GM21737 (cell line): Measurements from ENCODE around the gene IZUMO1R.
A peak's percentile ranks its signal among the peaks of the same experiment; 100 is the strongest.
"Not testable (repeated sequence)": the region's sequence is repeated elsewhere in the genome, so short reads cannot be mapped to it uniquely, and the experiment has no call there.

Source experiments
- ATAC-seq: cut with Tn5 transposase; IDR thresholded peaks from one replicate; pipeline ENCODE4 v1.9.1; 2021; ENCODE audit warnings: mild to moderate bottlenecking, moderate library complexity; ENCODE audit not compliant: unreplicated experiment

The IZUMO1R gene

DNA sequence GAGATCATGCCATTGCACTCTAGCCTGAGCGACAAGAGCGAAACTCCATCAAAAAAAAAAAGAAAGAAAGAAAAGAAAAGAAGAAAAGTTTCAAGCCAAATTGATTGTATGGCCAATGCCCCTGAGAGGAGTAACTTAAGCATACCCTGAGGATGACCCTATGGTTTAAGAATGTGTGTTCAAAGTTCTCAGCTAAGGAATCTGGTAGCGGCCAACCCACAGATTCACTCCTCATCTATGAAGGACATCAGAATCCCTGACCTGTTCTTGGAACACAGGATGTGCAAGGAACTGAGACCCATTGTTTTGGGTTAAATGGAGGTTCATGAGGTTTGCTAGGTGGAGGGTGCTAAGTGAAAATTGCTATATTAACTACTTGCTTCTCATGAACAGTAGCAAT is 18.1 kb downstream of the IZUMO1R start:
- ATAC-seq: no peak

DNA sequence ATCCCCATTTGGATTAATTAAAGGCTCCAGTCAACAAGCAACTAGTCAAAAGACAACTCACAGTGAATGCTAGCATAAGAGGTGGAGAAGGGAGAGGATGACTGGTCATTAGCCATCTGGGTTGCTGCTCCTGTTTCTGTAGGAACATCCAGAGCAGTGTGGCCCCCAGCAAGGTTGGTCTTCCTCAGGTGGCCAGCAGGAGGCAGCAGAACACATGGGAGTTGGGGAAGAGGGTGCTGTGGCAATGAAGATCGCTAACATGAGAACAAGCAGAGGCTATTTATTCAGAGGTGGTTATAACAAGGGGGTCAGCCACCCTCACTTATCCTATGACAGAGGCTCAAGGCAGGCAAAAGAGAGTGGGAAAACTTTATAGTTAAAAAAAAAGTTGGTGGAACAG is 21.3 kb downstream of the IZUMO1R start:
- ATAC-seq: peak; percentile 67

DNA sequence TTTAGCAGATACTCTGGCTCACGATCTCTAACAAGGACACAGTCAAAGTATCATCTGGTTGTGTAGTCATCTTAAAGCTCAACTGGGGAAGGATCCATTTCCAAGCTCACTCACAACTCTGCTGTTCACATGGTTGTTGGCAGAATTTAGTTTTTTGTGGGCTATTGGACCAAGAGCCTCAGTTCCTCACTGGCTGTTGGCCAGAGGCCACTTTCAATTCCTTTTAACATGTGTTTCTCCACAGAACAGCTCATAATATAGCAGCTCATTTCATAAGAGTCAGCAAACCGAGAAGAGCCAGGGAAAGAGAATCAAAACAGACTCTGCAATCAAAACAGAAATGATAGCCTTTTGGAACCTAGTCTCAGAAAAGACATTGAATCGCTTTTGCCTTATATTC is 22.6 kb downstream of the IZUMO1R start:
- ATAC-seq: no peak

DNA sequence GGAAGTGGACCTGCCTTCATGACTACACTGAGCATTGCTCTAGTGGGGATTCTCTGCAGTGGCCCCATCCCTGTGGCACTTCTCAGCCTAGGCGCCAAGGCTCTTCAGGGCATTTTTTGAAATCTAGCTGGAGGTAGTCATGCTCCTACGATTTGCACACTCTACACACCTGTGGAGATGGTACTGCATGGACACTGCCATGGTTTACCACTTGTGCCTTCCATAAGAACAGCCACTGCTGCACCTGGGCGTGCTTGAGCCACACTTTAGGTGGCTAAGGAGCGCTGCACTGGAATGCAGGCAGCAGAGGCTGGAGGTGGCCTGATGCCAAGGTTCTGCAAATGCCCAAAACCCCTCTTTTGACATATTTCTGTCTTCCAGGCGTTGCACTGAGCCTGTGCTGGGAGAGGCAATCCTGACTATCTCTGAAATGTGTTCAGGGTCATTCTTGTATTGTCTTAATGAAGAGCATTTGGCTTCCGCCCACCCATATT is 24.3 kb downstream of the IZUMO1R start:
- ATAC-seq: no peak

DNA sequence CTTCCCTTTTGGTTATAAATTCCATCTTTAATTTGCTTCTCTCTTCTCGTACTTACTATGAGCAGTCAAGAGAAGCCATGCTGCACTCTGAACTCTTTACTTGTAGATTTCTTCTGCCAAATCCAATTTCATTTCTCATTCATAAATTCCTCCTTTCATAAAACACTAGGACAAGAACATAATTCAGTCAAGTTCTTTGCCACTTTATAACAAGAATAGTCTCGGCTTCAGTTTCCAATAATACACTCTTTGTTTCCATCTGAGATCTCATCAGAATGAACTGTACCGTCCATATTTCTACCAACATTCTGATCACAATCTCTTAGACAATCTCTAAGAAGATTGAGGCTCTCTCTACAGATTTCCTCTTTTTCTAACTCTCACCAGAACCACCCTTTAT is 25.1 kb downstream of the IZUMO1R start:
- no peak for ATAC-seq

DNA sequence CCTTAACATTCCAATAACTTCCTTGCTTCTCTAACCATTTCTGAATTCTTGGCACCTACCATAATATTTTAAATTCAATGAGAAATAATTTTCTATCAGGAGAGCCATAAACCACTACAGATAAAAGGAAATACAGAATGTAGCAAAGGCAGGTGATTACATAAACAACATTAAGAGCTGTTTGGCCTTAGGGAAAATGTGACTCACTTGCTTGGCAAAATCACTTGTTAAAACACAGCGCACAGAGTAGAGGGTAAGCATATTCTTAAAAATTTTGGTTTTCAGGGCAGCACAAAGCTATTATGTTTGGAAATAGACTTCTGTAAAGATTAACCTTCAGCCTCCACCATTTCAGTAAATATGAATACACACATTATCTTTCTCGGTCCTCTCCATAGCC is 26.4 kb downstream of the IZUMO1R start:
- ATAC-seq: no peak

DNA sequence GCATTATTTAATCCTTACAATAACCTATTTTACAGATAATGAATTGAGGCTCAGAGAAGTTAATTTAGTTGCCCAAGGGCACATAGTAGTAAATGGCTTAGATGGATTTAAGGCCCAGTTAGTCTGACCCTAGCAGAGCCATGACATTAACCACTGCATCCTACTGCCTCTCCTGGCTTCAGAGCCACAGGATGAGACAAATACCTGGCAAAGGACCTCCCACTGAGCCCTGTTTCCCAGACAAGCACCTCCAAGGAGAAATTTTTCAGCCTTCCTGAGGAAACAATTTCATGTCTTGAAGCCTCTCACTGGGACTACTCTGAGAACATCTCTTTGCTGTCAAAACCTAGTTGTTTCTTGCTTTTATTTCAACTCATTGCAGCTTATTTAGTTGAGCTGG is 28.4 kb downstream of the IZUMO1R start:
- ATAC-seq: no peak

DNA sequence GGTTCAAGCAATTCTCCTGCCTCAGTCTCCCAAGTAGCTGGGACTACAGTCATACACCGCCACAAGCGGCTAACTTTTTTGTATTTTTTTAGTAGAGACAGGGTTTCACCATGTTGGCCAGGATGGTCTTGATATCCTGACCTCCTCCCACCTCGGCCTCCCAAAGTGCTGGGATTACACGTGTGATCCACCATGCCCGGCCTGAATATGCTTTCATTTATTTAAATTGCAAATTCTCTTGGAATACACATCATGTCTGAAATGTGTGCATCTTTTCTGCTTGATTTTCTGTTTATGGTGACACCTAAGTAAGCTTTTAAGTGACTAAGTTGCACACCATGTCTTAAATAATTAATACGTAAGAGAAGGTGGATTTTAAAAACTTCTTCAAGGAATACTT is 31.7 kb downstream of the IZUMO1R start:
- no peak for ATAC-seq

DNA sequence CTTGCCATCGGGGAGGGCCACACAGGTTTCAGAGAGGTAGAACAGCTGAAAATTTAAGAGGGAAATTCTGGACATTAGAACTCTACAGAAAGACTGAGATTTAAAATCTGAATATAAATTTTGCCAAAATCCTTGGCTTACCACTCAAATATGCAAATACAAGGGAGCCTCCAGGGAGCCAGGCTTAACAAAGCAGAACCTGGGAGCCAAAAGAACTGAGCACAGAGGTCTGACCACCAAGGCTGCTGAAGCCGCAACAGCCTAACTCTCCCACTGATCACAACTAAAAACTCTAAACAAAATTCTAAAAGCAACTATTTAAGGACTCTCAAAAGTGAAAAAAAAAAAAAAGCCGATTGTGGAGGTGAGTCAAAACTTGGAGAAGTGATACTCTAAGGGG is 34.3 kb downstream of the IZUMO1R start:
- ATAC-seq: no peak

DNA sequence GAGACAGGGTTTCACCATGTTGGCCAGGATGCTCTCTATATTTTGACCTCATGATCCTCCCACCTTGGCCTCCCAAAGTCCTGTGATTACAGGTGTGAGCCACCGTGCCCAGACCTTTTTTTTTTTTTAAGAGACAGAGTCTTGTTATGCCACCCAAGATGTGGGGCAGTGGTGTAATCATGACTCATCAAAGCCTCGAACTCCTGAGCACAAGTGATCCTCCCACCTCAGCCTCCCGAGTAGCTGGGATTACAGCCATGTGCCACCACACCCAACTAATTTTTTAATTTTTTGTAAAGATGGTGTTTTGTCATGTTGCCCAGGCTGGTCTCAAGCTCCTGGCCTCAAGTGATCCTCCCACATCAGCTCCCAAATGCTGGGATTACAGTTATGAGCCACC is 37.9 kb downstream of the IZUMO1R start:
- ATAC-seq: no peak

DNA sequence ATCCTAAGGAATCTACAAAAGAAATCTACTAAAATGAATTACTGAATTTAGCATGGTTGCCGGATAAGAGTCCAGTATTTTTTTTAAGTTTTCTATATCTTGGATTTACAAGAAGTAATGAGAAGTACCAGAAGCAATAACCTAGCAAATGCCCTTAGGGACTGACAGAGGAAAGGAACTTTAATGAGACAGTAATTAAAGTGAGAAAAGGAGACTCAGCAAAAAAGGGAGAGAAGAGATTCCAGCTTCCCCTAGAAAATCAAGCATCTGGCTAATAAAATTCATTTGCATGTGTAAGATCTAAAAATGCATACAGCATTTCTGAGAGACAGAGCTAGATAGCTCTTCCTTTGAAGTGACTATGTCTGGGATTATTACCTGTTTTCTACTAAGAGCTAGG is 39.1 kb downstream of the IZUMO1R start:
- ATAC-seq: no peak

DNA sequence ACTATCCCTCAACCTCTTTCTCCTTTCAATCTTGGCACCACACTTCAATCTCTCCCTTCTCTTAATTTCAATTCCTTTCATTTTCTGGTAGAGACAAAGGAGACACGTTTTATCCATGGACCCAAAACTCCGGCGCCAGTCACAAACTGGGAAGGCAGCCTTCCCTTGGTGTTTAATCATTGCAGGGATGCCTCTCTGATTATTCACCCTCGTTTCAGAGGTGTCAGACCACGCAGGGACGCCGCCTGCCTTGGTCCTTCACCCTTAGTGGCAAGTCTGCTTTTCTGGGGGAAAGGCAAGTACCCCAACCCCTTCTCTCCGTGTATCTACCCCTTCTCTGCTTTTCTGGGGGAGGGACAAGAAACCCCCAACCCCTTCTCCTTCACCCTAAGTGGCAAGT is 41.9 kb downstream of the IZUMO1R start:
- ATAC-seq: not testable (repeated sequence)

DNA sequence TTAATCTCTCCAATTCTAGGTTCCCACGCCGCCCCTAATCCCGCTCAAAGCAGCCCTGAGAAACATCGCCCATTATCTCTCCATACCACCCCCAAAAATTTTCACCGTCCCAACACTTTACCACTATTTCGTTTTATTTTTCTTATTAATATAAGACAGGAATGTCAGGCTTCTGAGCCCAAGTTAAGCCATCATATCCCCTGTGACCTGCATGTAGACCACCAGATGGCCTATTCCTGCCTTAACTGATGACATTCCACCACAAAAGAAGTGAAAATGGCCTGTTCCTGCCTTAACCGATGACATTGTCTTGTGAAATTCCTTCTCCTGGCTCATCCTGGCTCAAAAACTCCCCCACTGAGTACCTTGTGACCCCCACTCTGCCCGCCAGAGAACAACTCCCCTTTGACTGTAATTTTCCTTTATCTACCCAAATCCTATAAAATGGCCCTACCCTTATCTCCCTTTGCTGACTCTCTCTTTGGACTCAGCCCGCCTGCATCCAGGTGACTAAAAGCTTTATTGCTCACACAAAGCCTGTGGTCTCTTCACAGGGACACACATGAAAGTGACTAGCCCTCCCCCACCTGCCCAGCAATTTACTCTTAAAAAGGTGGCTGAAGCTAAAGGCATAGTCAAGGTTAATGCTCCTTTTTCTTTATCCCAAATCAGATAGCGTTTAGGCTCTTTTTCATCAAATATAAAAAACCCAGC is 46.6 kb downstream of the IZUMO1R start:
- ATAC-seq: not testable (repeated sequence)
